ENCODE data around the gene PDIA5. TPM values are rescaled to one million over a fixed set of nuclear protein-coding genes. Genes with fewer than 3 reads are reported as not detected.

The PDIA5 gene
- total RNA-seq, 1 donor from 2014 or later: 33.6 TPM

DNA sequence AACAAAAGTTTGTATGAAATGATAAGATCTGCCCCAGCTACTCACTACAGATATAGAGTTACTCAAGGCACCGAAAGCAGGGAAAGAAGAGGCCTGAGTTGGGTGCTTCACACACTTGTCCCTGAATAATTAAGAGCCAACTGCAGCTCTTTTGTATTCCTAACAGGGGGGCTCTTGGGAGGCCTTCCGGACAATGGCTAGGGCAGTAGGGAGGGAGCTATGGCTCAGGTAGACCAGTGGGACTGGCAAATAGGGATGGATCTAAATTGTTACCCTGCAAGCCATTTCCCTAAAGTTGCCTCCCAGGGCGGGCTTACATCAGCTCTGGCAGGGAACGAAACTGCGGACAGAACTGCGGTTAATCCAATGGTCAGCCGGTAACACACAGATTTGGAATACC is 45.4 kb upstream of the PDIA5 start:
- Histone ChIP-seq H3K27ac (no peak overlapping the region), H3K4me3 (no peak overlapping the region), H3K27me3 (peaks cover 20% of the 10 kb centered on the region), H3K36me3 (no peaks in the 10 kb centered on the region), H3K4me1 (peaks cover 9% of the 10 kb centered on the region), H3K9me3 (no peaks in the 10 kb centered on the region)
- DNase-seq (no peak), ATAC-seq (no peak)
- intact Hi-C loops (cut with DNase I): no loop called here
- TF ChIP-seq, protein P1, sequence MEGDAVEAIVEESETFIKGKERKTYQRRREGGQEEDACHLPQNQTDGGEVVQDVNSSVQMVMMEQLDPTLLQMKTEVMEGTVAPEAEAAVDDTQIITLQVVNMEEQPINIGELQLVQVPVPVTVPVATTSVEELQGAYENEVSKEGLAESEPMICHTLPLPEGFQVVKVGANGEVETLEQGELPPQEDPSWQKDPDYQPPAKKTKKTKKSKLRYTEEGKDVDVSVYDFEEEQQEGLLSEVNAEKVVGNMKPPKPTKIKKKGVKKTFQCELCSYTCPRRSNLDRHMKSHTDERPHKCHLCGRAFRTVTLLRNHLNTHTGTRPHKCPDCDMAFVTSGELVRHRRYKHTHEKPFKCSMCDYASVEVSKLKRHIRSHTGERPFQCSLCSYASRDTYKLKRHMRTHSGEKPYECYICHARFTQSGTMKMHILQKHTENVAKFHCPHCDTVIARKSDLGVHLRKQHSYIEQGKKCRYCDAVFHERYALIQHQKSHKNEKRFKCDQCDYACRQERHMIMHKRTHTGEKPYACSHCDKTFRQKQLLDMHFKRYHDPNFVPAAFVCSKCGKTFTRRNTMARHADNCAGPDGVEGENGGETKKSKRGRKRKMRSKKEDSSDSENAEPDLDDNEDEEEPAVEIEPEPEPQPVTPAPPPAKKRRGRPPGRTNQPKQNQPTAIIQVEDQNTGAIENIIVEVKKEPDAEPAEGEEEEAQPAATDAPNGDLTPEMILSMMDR (IDR thresholded peaks at IDR 0.05): no peak

DNA sequence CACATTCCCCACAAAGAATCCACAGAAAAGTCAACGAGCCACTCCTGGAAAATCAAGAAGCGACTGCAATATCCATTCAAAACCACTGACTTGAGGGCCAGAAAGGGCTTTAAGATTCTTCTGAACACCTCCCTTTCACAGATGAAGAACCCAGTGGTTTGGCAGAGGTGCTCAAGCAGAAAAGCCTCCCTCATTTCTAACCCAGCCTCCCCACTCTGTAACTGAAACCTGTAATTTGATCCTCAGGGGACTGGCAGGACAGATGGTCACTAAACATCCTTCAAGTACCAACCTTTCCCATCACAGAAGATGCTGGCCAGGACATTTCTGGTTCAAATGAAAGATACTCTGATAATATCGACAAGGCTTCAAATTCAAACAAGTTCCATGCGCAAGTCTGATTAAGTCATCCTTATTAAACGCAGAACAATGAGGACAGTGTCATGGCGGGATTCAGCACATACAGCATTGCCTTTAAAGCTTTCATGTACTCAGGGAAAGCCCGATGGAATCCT is 44.8 kb upstream of the PDIA5 start:
- TF ChIP-seq, protein P1 (IDR thresholded peaks at IDR 0.05): no peak
- ATAC-seq (no peak), DNase-seq (no peak)
- Histone ChIP-seq H3K9me3 (no peaks in the 10 kb centered on the region), H3K4me1 (peaks cover 16% of the 10 kb centered on the region), H3K27ac (no peak overlapping the region), H3K36me3 (no peaks in the 10 kb centered on the region), H3K27me3 (peaks cover 24% of the 10 kb centered on the region), H3K4me3 (no peak overlapping the region)
- intact Hi-C loops (cut with DNase I): no loop called here

GRCh38 chr3:123024056-123024455 is 42.8 kb upstream of the PDIA5 start:
- TF ChIP-seq, protein P1 (IDR thresholded peaks at IDR 0.05): no peak
- no peaks in the 10 kb centered on the region for H3K9me3 ChIP-seq
- no peak overlapping the region for H3K27ac ChIP-seq
- peaks cover 30% of the 10 kb centered on the region for H3K4me1 ChIP-seq
- intact Hi-C loops (cut with DNase I): no loop called here
- H3K27me3 ChIP-seq: peaks cover 32% of the 10 kb centered on the region
- H3K4me3 ChIP-seq: no peak overlapping the region
- H3K36me3 ChIP-seq: no peaks in the 10 kb centered on the region
- DNase-seq (no peak), ATAC-seq (no peak)

DNA sequence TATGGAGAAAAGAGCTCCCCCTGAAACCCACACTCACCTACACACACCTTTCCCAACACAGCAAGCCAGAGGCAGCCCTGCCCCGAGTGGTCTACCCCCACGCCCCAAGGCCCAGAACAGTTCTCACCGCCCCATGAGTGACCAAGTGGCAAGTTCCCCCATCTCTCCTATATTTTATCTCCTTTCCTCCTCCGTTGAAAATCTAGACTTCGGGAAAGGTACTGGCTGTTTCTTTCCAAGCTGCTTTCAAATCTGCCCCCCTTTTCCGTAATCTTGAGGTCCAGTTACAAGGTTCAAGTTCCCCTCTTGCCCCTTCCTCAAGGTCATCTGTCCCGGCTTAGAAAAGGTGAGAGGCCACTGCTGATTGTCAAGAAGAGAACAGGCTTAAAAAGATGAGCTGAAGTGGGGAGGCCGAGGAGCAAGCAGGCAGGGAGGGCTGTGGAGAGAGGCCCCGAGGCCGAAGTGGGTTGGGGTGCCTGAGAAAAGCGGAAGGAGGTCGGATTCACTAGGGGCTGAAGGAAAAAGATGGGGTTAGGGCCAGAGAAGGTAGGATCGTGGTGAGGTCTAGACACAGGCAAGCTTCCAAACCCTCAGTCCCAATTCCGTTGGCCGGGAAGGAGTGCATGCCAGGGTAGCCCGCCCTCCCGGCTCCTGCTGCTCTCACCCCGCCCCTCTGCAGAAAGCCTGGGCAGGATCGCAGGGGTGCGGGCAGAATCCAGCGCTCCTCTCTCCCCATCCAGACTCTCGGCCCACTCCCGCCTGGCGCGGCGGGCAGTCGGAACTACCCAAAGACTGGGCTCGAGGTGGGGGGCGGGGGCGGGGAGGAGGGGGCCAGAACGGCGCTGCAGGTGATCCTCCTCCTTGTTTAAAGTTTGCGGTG is 40.9 kb upstream of the PDIA5 start:
- ATAC-seq (peak; percentile 21), DNase-seq (no peak)
- intact Hi-C loops (cut with DNase I): no loop called here

GRCh38 chr3:123026565-123027291 is 40.1 kb upstream of the PDIA5 start:
- Histone ChIP-seq H3K27ac (no peak overlapping the region), H3K4me3 (peak overlapping the region; percentile 58), H3K27me3 (peaks cover 45% of the 10 kb centered on the region), H3K36me3 (no peaks in the 10 kb centered on the region), H3K9me3 (no peaks in the 10 kb centered on the region), H3K4me1 (peaks cover 25% of the 10 kb centered on the region)
- ATAC-seq (peak; percentile 51), DNase-seq (peak; percentile 69)
- TF ChIP-seq, protein P1 (IDR thresholded peaks at IDR 0.05): no peak
- intact Hi-C loops (cut with DNase I): no loop called here

More for the DNA sequence above, 40.9 kb upstream of the PDIA5 start:
- TF ChIP-seq, protein P1 (IDR thresholded peaks at IDR 0.05): no peak
- H3K27ac ChIP-seq: no peak overlapping the region
- peak overlapping the region; percentile 58 for H3K4me3 ChIP-seq
- H3K36me3 ChIP-seq: no peaks in the 10 kb centered on the region
- peaks cover 45% of the 10 kb centered on the region for H3K27me3 ChIP-seq
- H3K9me3 ChIP-seq: no peaks in the 10 kb centered on the region
- peaks cover 30% of the 10 kb centered on the region for H3K4me1 ChIP-seq

Data from upper lobe of right lung (tissue), 1 donor.